HepG2 (cell line): Measurements from ENCODE around the gene C3orf70. TPM values are rescaled to one million over a fixed set of nuclear protein-coding genes. Genes with fewer than 3 reads are reported as not detected.

Source experiments
- ATAC-seq: fragments of 200-7000 bp; cut with Tn5 transposase; 3 replicates; pipeline ENCODE4 v1.9.1; 2020; ENCODE audit warnings: mild to moderate bottlenecking, moderate library complexity
- BruUV-seq: library from RNA; stranded (reverse); fragments of 400-500 nt; replicated peaks from 2 replicates; lab custom pipeline; 2021; lab: Mats Ljungman, UMichigan
- CTCF ChIA-PET: fragments of 300-600 bp; formaldehyde crosslinking; extraction: SDS; loops from one replicate; lab custom pipeline; 2021; ENCODE audit warnings: low total read pairs, inconsistent platforms, low intra/inter-chr PET ratio; lab: Yijun Ruan, JAX
- POLR2A ChIA-PET: fragments of 350-600 bp; sonication (Branson Sonifier 250); formaldehyde crosslinking; loops from one replicate; lab custom pipeline; 2020; ENCODE audit warnings: antibody characterized with exemption, inconsistent platforms; lab: Yijun Ruan, JAX
- DNase-seq: peaks from one replicate; pipeline ENCODE4 v3.0.0-alpha.2; 2015; ENCODE audit warnings: low spot score
- FAIRE-seq: peaks from 3 replicates; lab custom pipeline; 2011; peaks lifted over from hg19 to GRCh38; lab: Jason Lieb, UNC
- H2AFZ ChIP-seq: one replicate; pipeline ENCODE4 v1.6.1; 2011; ENCODE audit warnings: low read length, inconsistent platforms
- H3K27ac ChIP-seq: fragments of 300-600 bp; 3 replicates; pipeline ENCODE4 v1.8.0; 2011; ENCODE audit warnings: mixed run types, mild to moderate bottlenecking, mixed read lengths, low read length, inconsistent platforms; ENCODE audit not compliant: insufficient read depth; ENCODE audit errors: extremely low read length
- H3K27me3 ChIP-seq, 2 experiments: fragments of 200-600 bp in 1 of 2; 2 replicates in 1 of 2; 3 replicates in 1 of 2; pipeline versions ENCODE4 v1.6.0 to v1.8.0; 2011; ENCODE audit warnings: low read length in 2 of 2, mild to moderate bottlenecking in 2 of 2, moderate library complexity in 2 of 2, inconsistent platforms in 1 of 2; ENCODE audit not compliant: insufficient read depth in 2 of 2, control insufficient read depth in 1 of 2
- H3K36me3 ChIP-seq, 2 experiments: fragments of 200-600 bp in 1 of 2; replicated peaks in 1 of 2; 2 replicates in 1 of 2; 3 replicates in 1 of 2; pipeline versions ENCODE4 v1.5.1 to v1.8.0; 2011; ENCODE audit warnings: low read length in 2 of 2, inconsistent platforms in 1 of 2; ENCODE audit not compliant: insufficient read depth in 2 of 2, control insufficient read depth in 1 of 2
- H3K4me1 ChIP-seq: 2 replicates; pipeline ENCODE4 v1.5.1; 2012; ENCODE audit warnings: low read length, inconsistent platforms; ENCODE audit not compliant: insufficient read depth
- H3K4me2 ChIP-seq: 2 replicates; pipeline ENCODE4 v1.6.0; 2011; ENCODE audit warnings: low read depth, low read length, inconsistent platforms
- H3K4me3 ChIP-seq, 3 experiments: fragments of 200-600 bp in 1 of 3; sonication (generic), shearing (Covaris generic) in 1 of 3; replicated peaks in 1 of 3; 2 replicates each; pipeline ENCODE4 v1.5.1; 2011 to 2016; ENCODE audit warnings: low read length in 3 of 3, inconsistent platforms in 2 of 3, low read depth in 2 of 3, mild to moderate bottlenecking in 2 of 3, control low read depth in 1 of 3, mixed read lengths in 1 of 3; ENCODE audit not compliant: insufficient read depth in 1 of 3
- H3K79me2 ChIP-seq: one replicate; pipeline ENCODE4 v1.6.1; 2011; ENCODE audit warnings: low read length, inconsistent platforms; ENCODE audit not compliant: insufficient read depth
- H3K9ac ChIP-seq: 2 replicates; pipeline ENCODE4 v1.6.0; 2011; ENCODE audit warnings: mild to moderate bottlenecking, low read depth, low read length, inconsistent platforms; ENCODE audit not compliant: insufficient read depth
- H3K9me3 ChIP-seq: 2 replicates; pipeline ENCODE4 v1.5.1; 2012; ENCODE audit warnings: mild to moderate bottlenecking, low read length
- H4K20me1 ChIP-seq: 2 replicates; pipeline ENCODE4 v1.6.0; 2011; ENCODE audit warnings: inconsistent platforms, mild to moderate bottlenecking, low read length, moderate library complexity; ENCODE audit not compliant: insufficient read depth
- ATAD3A ChIP-seq: sonication (generic); formaldehyde crosslinking; IDR thresholded peaks from 2 replicates; pipeline ENCODE4 v1.4.0; 2020; ENCODE audit warnings: missing genetic modification reagents
- DMAP1 ChIP-seq: IDR thresholded peaks from 2 replicates; pipeline ENCODE4 v1.6.1; 2016
- ETV6 ChIP-seq: sonication (generic); formaldehyde crosslinking; conservative IDR thresholded peaks from 2 replicates; pipeline ENCODE4 v1.4.0; 2020; ENCODE audit warnings: missing genetic modification reagents
- FOXO1 ChIP-seq: sonication (generic); formaldehyde crosslinking; IDR thresholded peaks from 2 replicates; pipeline ENCODE4 v1.4.0; 2020; ENCODE audit warnings: missing genetic modification reagents
- FUBP1 ChIP-seq: sonication (generic); formaldehyde crosslinking; IDR thresholded peaks from 2 replicates; pipeline ENCODE4 v1.5.1; 2020; ENCODE audit warnings: missing genetic modification reagents, mild to moderate bottlenecking, borderline replicate concordance
- GABPB1 ChIP-seq: IDR thresholded peaks from 2 replicates; pipeline ENCODE4 v1.6.1; 2016; ENCODE audit warnings: mild to moderate bottlenecking, missing genetic modification reagents, moderate library complexity, missing compliant biosample characterization
- HDAC1 ChIP-seq: sonication (generic); formaldehyde crosslinking; IDR thresholded peaks from 2 replicates; pipeline ENCODE4 v1.5.1; 2020; ENCODE audit warnings: mild to moderate bottlenecking, missing genetic modification reagents
- HOXA5 ChIP-seq: sonication (generic); formaldehyde crosslinking; IDR thresholded peaks from 2 replicates; pipeline ENCODE4 v1.4.0; 2020; ENCODE audit warnings: missing genetic modification reagents
- IKZF4 ChIP-seq: sonication (generic); formaldehyde crosslinking; IDR thresholded peaks from 2 replicates; pipeline ENCODE4 v1.5.1; 2020; ENCODE audit warnings: borderline replicate concordance, mild to moderate bottlenecking, low read depth, missing genetic modification reagents; ENCODE audit errors: not compliant biosample characterization
- KLF9 ChIP-seq: IDR thresholded peaks from 2 replicates; pipeline ENCODE4 v1.6.1; 2016; ENCODE audit warnings: low read depth
- MIER2 ChIP-seq: IDR thresholded peaks from 2 replicates; pipeline ENCODE4 v1.6.1; 2016; ENCODE audit warnings: missing biosample characterization, missing genetic modification reagents
- MTA1 ChIP-seq: sonication (generic); formaldehyde crosslinking; IDR thresholded peaks from 2 replicates; pipeline ENCODE4 v1.4.0; 2020; ENCODE audit warnings: missing genetic modification reagents, mild to moderate bottlenecking, borderline replicate concordance
- POLR2AphosphoS2 ChIP-seq: IDR thresholded peaks from 2 replicates; pipeline ENCODE4 v1.6.1; 2011; ENCODE audit warnings: low read depth, low read length, improper control_type of control experiment
- SCMH1 ChIP-seq: sonication (generic); formaldehyde crosslinking; IDR thresholded peaks from 2 replicates; pipeline ENCODE4 v1.9.0; 2021; ENCODE audit warnings: missing genetic modification reagents, mild to moderate bottlenecking, borderline replicate concordance
- TAF15 ChIP-seq: fragments of 200-400 bp; formaldehyde crosslinking; IDR thresholded peaks from one replicate; pipeline ENCODE4 v1.6.1; 2018; ENCODE audit warnings: mild to moderate bottlenecking, low read depth, low read length; ENCODE audit not compliant: poor library complexity, severe bottlenecking
- YEATS4 ChIP-seq: sonication (generic); formaldehyde crosslinking; IDR thresholded peaks from 2 replicates; pipeline ENCODE4 v1.4.0; 2020; ENCODE audit warnings: missing genetic modification reagents, borderline replicate concordance
- ZMYM2 ChIP-seq: sonication (generic); formaldehyde crosslinking; IDR thresholded peaks from 2 replicates; pipeline ENCODE4 v1.8.0; 2022; ENCODE audit warnings: mild to moderate bottlenecking, missing genetic modification reagents
- ZNF598 ChIP-seq: sonication (generic); formaldehyde crosslinking; IDR thresholded peaks from 2 replicates; pipeline ENCODE4 v1.5.1; 2020; ENCODE audit warnings: mild to moderate bottlenecking, missing genetic modification reagents, borderline replicate concordance
- WGBS: methylation state at CpG from one replicate; pipeline ENCODE4 v1.1.6; 2017; ENCODE audit warnings: low lambda C conversion rate; 5-methylcytosine and 5-hydroxymethylcytosine counted together
- in situ Hi-C: cut with HindIII; loops from 2 replicates; pipeline ENCODE4 v1.10.0; 2017; ENCODE audit warnings: low pct_unique_long_range_greater_than_20kb; ENCODE audit not compliant: extremely low pct_ligation_motif_present
- intact Hi-C: fragments of 100-400 bp; cut with micrococcal nuclease; formaldehyde crosslinking; loops from one replicate; pipeline ENCODE4 v1.10.0; 2022; ENCODE audit not compliant: unreplicated experiment
- polyA plus RNA-seq, 8 experiments: library from polyadenylated mRNA; depleted of rRNA in 3 of 8; stranded (reverse) in 7 of 8; unstranded in 1 of 8; fragments of >200 nt; fragmentation: Illumina TruSeq in 4 of 8; extraction: Trizol in 4 of 8; gene quantifications; 2 replicates each; pipeline versions ENCODE4 v1.2.1 to v1.2.3, GENCODE V29; 2011 to 2016; ENCODE audit warnings: low read depth in 4 of 8, missing spikeins in 1 of 8, mixed read lengths in 1 of 8; ENCODE audit not compliant: insufficient read depth in 1 of 8
- total RNA-seq, 5 experiments: library from RNA; depleted of rRNA; stranded (reverse); fragments of >200 nt; fragmentation: Illumina TruSeq; extraction: Trizol; gene quantifications; 2 replicates each; pipeline ENCODE4 v1.2.3, GENCODE V29; 2016; ENCODE audit warnings: low read depth in 1 of 5
- TF ChIP-seq, protein P1 (sequence below): sonication (generic); formaldehyde crosslinking; IDR thresholded peaks from 2 replicates; pipeline ENCODE4 v1.5.0; 2020; ENCODE audit warnings: missing genetic modification reagents, mild to moderate bottlenecking, borderline replicate concordance

The C3orf70 gene
- total and polyA plus RNA-seq, 2 of the 13 experiments (the other 11 are each of a cell fraction or from before 2014, with no cell fraction given): 0.79 to 2.4 TPM

GRCh38 chr3:185066251-185066650 lies 86.6 kb downstream of the C3orf70 start:
- ChIA-PET POLR2A (no interaction called here), CTCF (no interaction called here)
- H3K36me3 ChIP-seq: no peaks in the 10 kb centered on the region
- H2AFZ ChIP-seq: no peak overlapping the region
- BruUV-seq: no TSS peak
- no peak for ATAC-seq
- H3K27me3 ChIP-seq: peaks cover 0 to 1% of the 10 kb centered on the region in 2 experiments; a peak in 1 of 5 replicates
- intact Hi-C loops (no loop called here), in situ Hi-C loops (no loop called here)
- 60% methylated on average over 4 of the region's 4 CpGs for WGBS
- TF ChIP-seq, protein P1, sequence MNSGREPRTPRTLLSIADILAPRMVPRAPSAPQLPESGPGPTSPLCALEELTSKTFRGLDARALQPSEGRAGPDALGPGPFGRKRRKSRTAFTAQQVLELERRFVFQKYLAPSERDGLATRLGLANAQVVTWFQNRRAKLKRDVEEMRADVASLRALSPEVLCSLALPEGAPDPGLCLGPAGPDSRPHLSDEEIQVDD (CRISPR knock-in tag): no peak
- no peak for TF ChIP-seq KLF9
- no peak for TF ChIP-seq IKZF4 (CRISPR knock-in tag)
- TF ChIP-seq HDAC1 (CRISPR knock-in tag): no peak
- no peak for TF ChIP-seq POLR2AphosphoS2
- TF ChIP-seq MTA1 (CRISPR knock-in tag): no peak
- no peak for TF ChIP-seq ZMYM2 (CRISPR knock-in tag)
- no peak for TF ChIP-seq ZNF598 (CRISPR knock-in tag)
- TF ChIP-seq ETV6 (CRISPR knock-in tag): no peak
- TF ChIP-seq SCMH1: no peak
- TF ChIP-seq MIER2 (CRISPR knock-in tag): no peak
- no peak for TF ChIP-seq FUBP1 (CRISPR knock-in tag)
- TF ChIP-seq FOXO1 (CRISPR knock-in tag): no peak
- no peak for TF ChIP-seq HOXA5 (CRISPR knock-in tag)
- TF ChIP-seq TAF15: no peak
- TF ChIP-seq ATAD3A: no peak
- no peak for TF ChIP-seq GABPB1 (CRISPR knock-in tag)
- TF ChIP-seq DMAP1: no peak
- TF ChIP-seq YEATS4 (CRISPR knock-in tag): no peak
- H3K4me3 ChIP-seq: no peak overlapping the region
- no peak for FAIRE-seq
- H3K9ac ChIP-seq: no peak overlapping the region
- H3K79me2 ChIP-seq: no peaks in the 10 kb centered on the region
- H3K27ac ChIP-seq: no peak overlapping the region
- no peaks in the 10 kb centered on the region for H4K20me1 ChIP-seq
- no peak overlapping the region for H3K4me2 ChIP-seq
- peaks cover 3% of the 10 kb centered on the region for H3K9me3 ChIP-seq
- DNase-seq: no peak
- peaks cover 22% of the 10 kb centered on the region for H3K4me1 ChIP-seq
